Activated naive CD4-positive, alpha-beta T cell treated with anti-CD3 and anti-CD28 coated beads for 36 hours (primary cell): ENCODE results near the gene FNTB. TPM values are rescaled to one million over a fixed set of nuclear protein-coding genes. Genes with fewer than 3 reads are reported as not detected.
A peak's percentile ranks its signal among the peaks of the same experiment; 100 is the strongest.
"Not testable (repeated sequence)": the region's sequence is repeated elsewhere in the genome, so short reads cannot be mapped to it uniquely, and the experiment has no call there.

ENCODE experiments used
- CTCF ChIA-PET: fragments of 350-600 bp; sonication (Branson Sonifier 250); formaldehyde crosslinking; loops from one replicate; lab custom pipeline; 2021; ENCODE audit warnings: antibody characterized with exemption; lab: Charles Lee
- DNase-seq: peaks from one replicate; pipeline ENCODE4 v3.0.0-alpha.2; 2020
- H3K27ac Mint-ChIP-seq: one replicate; pipeline ENCODE4 v1.8.0; 2021; ENCODE audit warnings: mild to moderate bottlenecking, mixed read lengths
- H3K27me3 Mint-ChIP-seq: one replicate; pipeline ENCODE4 v1.8.0; 2021; ENCODE audit warnings: low read depth, mixed read lengths
- H3K36me3 Mint-ChIP-seq: one replicate; pipeline ENCODE4 v1.8.0; 2021; ENCODE audit warnings: low read depth, mixed read lengths
- H3K4me1 Mint-ChIP-seq: one replicate; pipeline ENCODE4 v1.8.0; 2021; ENCODE audit warnings: low read depth, mixed read lengths
- H3K4me3 Mint-ChIP-seq: one replicate; pipeline ENCODE4 v1.8.0; 2021; ENCODE audit warnings: mild to moderate bottlenecking, moderate library complexity, mixed read lengths
- H3K9me3 Mint-ChIP-seq: one replicate; pipeline ENCODE4 v1.8.0; 2021; ENCODE audit warnings: mixed read lengths
- intact Hi-C: fragments of 100-400 bp; cut with micrococcal nuclease; formaldehyde crosslinking; loops from one replicate; pipeline ENCODE4 v1.15.1; 2023
- total RNA-seq, 2 experiments: library from RNA; stranded (reverse); gene quantifications; one replicate each; pipeline ENCODE4 v1.2.3, GENCODE V29; 2021

Gene FNTB
- total RNA-seq, 2 experiments from 2014 or later: 7.9 to 10.0 TPM

DNA sequence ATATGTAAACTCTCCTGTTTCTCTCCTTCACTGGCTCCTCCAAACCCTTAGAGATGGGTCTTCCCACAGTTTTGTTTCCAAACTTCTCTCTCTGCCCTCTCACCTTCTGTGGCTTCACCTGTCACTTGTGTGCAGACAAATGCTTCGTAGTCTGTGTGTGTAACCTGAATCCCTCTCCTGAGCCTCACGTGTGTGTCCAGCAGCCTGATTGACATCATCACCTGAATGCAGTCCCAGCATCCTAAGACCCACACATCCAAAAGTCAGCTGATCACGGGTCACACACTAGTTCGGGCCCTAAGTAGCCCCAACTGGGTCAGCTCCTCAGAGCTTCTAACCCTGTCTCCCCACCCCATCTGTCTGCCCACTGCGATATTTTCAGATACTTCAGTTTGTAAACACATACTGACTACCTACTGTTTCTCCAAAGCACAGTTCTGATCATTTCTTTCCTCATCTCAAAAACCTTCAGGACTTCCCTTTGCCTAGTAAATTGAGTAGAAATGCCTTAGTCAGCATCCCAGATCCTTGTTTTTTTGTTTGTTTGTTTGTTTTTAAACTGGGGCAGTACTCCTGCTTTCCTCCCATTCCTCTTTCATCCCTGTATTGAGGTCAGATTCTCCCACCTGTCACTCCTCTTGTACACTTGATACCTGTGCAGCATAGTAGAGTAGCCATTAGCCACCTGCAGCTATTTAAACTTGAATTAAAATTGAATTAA is 23.7 kb downstream of the FNTB start:
- intact Hi-C loops: no loop called here
- H3K27me3 Mint-ChIP-seq: no peaks in the 10 kb centered on the region
- no peaks in the 10 kb centered on the region for H3K9me3 Mint-ChIP-seq
- CTCF ChIA-PET: interaction anchor here (2.6 kb wide), 1 partner anchor 10 kb away, joined by 10 read pairs; no protein-coding TSS in a partner anchor
- H3K36me3 Mint-ChIP-seq: peaks cover 16% of the 10 kb centered on the region
- no peaks in the 10 kb centered on the region for H3K4me1 Mint-ChIP-seq
- H3K27ac Mint-ChIP-seq: no peak overlapping the region
- no peak overlapping the region for H3K4me3 Mint-ChIP-seq
- DNase-seq: no peak

GRCh38 chr14:65011538-65011937 is 24.8 kb downstream of the FNTB start:
- intact Hi-C loops: no loop called here
- Mint-ChIP-seq H3K4me1 (no peaks in the 10 kb centered on the region), H3K9me3 (no peaks in the 10 kb centered on the region), H3K27me3 (no peaks in the 10 kb centered on the region), H3K4me3 (no peak overlapping the region), H3K27ac (no peak overlapping the region), H3K36me3 (peaks cover 21% of the 10 kb centered on the region)
- CTCF ChIA-PET: interaction anchor here (0.7 kb wide), 1 partner anchor 1075 kb away, joined by 6 read pairs; no protein-coding TSS in a partner anchor
- no peak for DNase-seq

- H3K4me1 Mint-ChIP-seq: no peaks in the 10 kb centered on the region
- H3K27me3 Mint-ChIP-seq: no peaks in the 10 kb centered on the region
- no peak overlapping the region for H3K4me3 Mint-ChIP-seq
- H3K9me3 Mint-ChIP-seq: no peaks in the 10 kb centered on the region
- DNase-seq: no peak
- H3K36me3 Mint-ChIP-seq: peaks cover 25% of the 10 kb centered on the region
- H3K27ac Mint-ChIP-seq: no peak overlapping the region
- CTCF ChIA-PET: interaction anchor here (0.7 to 1.1 kb wide), 3 partner anchors 189 to 1074 kb away, joined by 4 to 6 read pairs (median 6); no protein-coding TSS in a partner anchor
- intact Hi-C loops: no loop called here
Measured at GRCh38 chr14:65012353-65012752, 25.7 kb downstream of the FNTB start.

GRCh38 chr14:65015391-65015790 is 28.7 kb downstream of the FNTB start:
- H3K4me3 Mint-ChIP-seq: no peak overlapping the region
- H3K27ac Mint-ChIP-seq: no peak overlapping the region
- peaks cover 18% of the 10 kb centered on the region for H3K36me3 Mint-ChIP-seq
- CTCF ChIA-PET: no interaction called here
- intact Hi-C loops: no loop called here
- H3K27me3 Mint-ChIP-seq: no peaks in the 10 kb centered on the region
- no peaks in the 10 kb centered on the region for H3K9me3 Mint-ChIP-seq
- no peaks in the 10 kb centered on the region for H3K4me1 Mint-ChIP-seq
- DNase-seq: no peak

DNA sequence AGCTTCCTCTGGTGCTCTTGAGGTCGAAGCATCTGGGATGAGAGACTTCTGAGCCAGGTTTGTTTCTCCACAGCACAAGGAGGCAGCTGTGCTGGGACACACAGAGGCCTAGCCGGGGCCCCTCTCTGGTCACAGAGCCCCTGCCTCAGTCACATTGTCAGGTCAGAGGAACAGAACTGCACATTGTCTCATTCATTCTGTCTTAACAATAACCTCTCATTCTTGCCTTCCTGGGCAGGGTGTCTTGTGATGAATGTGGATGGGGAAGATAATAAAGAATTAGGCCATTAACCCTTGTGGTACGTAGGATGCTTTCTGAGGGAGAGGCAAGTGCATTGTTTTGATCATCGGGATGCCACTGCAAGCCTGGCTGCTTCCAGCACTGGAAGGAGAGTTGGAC is 29.8 kb downstream of the FNTB start:
- Mint-ChIP-seq H3K9me3 (no peaks in the 10 kb centered on the region), H3K4me1 (no peaks in the 10 kb centered on the region), H3K36me3 (peaks cover 17% of the 10 kb centered on the region), H3K27me3 (no peaks in the 10 kb centered on the region), H3K4me3 (no peak overlapping the region), H3K27ac (no peak overlapping the region)
- intact Hi-C loops: no loop called here
- CTCF ChIA-PET: no interaction called here
- no peak for DNase-seq

- peak; percentile 11 for DNase-seq
- Mint-ChIP-seq H3K36me3 (peaks cover 12% of the 10 kb centered on the region), H3K4me1 (no peaks in the 10 kb centered on the region), H3K9me3 (no peaks in the 10 kb centered on the region), H3K4me3 (no peak overlapping the region), H3K27me3 (no peaks in the 10 kb centered on the region), H3K27ac (no peak overlapping the region)
- CTCF ChIA-PET: interaction anchor here (0.6 to 1.6 kb wide), 8 partner anchors 10 to 132 kb away, joined by 3 to 10 read pairs (median 4); no protein-coding TSS in a partner anchor
- intact Hi-C loops: loop anchor here (1.0 kb wide), 1 partner anchor 34 kb away; the partner anchor contains the start of gene FNTB
Measured at GRCh38 chr14:65019944-65020566, 33.4 kb downstream of the FNTB start.

- intact Hi-C loops: no loop called here
- Mint-ChIP-seq H3K27ac (no peak overlapping the region), H3K27me3 (no peaks in the 10 kb centered on the region), H3K9me3 (no peaks in the 10 kb centered on the region), H3K36me3 (peaks cover 12% of the 10 kb centered on the region), H3K4me3 (no peak overlapping the region), H3K4me1 (no peaks in the 10 kb centered on the region)
- CTCF ChIA-PET: no interaction called here
- DNase-seq: no peak
Measured at GRCh38 chr14:65024957-65025356, 38.3 kb downstream of the FNTB start.

DNA sequence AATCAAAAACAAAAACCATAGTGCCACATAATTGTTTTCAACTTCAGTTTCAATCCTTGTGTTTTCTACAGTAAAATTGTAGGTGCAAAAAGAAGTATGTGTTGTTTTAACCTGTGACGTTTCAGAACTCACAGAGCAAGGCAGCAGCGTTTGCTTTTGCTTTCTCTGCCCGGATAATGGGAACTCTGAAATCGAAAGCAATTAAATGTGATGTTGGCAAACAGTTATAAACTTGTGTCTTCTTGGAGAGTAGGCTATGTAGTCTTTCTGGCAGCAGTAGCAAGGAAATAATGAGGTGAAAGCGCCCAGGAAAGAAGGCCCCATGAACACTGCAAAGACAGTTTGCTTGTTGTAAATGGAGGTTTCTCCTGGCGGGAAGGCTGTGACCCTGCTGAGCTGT is 39.1 kb downstream of the FNTB start:
- intact Hi-C loops: no loop called here
- Mint-ChIP-seq H3K27me3 (no peaks in the 10 kb centered on the region), H3K27ac (no peak overlapping the region), H3K36me3 (peaks cover 15% of the 10 kb centered on the region), H3K4me1 (no peaks in the 10 kb centered on the region), H3K4me3 (no peak overlapping the region), H3K9me3 (no peaks in the 10 kb centered on the region)
- no peak for DNase-seq
- CTCF ChIA-PET: no interaction called here

DNA sequence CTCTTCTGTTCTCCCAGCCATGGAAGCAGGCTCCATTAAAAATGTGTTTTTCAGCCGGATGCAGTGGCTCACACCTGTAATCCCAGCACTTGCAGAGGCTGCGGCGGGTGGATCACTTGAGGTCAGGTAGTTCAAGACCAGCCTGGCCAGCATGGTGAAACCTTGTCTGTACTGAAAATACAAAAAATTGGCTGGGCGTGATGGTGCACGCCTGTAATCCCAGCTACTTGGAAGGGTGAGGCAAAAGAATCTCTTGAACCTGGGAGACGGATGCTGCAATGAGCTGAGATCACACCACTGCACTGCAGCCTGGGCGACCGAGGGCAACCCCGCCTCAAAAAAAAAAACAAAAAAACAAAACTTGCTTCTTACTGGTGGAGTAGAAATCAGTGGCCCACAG is 39.8 kb downstream of the FNTB start:
- Mint-ChIP-seq H3K27me3 (no peaks in the 10 kb centered on the region), H3K36me3 (peaks cover 17% of the 10 kb centered on the region), H3K9me3 (no peaks in the 10 kb centered on the region), H3K4me1 (no peaks in the 10 kb centered on the region), H3K27ac (no peak overlapping the region), H3K4me3 (no peak overlapping the region)
- intact Hi-C loops: no loop called here
- CTCF ChIA-PET: no interaction called here
- no peak for DNase-seq

DNA sequence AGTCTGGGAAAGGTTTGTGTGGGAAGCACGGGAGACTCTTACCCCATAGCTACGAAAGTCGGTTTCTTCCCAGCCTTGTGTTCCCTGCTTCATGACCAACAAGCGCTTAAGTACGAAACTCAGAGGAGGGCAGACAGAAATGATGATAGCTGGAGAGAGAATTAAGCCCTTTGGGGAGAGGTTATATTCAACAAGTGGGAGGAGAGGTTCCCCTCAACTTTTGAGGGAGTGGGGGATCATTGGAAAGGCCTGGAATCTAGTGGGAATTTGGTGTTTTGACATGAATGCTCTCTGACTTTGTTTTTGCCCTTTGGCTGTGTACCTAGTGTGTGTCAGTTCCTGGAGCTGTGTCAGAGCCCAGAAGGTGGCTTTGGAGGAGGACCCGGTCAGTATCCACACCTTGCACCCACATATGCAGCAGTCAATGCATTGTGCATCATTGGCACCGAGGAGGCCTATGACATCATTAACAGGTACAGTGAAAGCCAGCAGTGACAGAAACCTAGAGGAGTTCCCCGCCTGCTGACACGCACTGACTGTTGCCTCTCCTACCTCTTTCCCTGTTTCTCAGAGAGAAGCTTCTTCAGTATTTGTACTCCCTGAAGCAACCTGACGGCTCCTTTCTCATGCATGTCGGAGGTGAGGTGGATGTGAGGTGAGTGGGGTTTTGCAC is 40.6 kb downstream of the FNTB start:
- H3K27me3 Mint-ChIP-seq: no peaks in the 10 kb centered on the region
- no peaks in the 10 kb centered on the region for H3K9me3 Mint-ChIP-seq
- no peak for DNase-seq
- peaks cover 21% of the 10 kb centered on the region for H3K36me3 Mint-ChIP-seq
- no peak overlapping the region for H3K4me3 Mint-ChIP-seq
- CTCF ChIA-PET: no interaction called here
- H3K4me1 Mint-ChIP-seq: no peaks in the 10 kb centered on the region
- intact Hi-C loops: no loop called here
- no peak overlapping the region for H3K27ac Mint-ChIP-seq

DNA sequence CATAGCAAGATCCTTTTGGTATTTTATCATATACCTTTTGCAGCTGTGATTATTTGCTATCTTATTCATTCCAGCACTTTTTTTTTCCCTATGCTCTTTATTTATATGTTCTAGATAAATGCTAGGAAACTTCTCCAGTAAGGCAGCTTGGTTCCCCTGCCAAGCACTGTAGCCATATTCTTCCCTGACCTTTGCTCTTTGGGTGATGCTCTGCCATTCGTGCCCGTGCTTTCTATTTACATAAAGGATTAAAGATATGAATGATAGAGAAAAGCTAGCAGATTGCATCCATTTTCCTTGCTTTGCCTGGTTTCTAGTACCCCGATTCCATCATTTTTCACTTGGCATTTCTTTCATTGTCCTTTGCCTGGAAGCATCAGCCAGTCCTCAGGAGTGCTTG is 42.2 kb downstream of the FNTB start:
- H3K9me3 Mint-ChIP-seq: no peaks in the 10 kb centered on the region
- no peak overlapping the region for H3K4me3 Mint-ChIP-seq
- peaks cover 22% of the 10 kb centered on the region for H3K36me3 Mint-ChIP-seq
- H3K4me1 Mint-ChIP-seq: no peaks in the 10 kb centered on the region
- DNase-seq: no peak
- H3K27ac Mint-ChIP-seq: no peak overlapping the region
- no peaks in the 10 kb centered on the region for H3K27me3 Mint-ChIP-seq
- intact Hi-C loops: no loop called here
- CTCF ChIA-PET: interaction anchor here (0.6 to 0.7 kb wide), 2 partner anchors 19 to 654 kb away, joined by 3 to 4 read pairs; no protein-coding TSS in a partner anchor

GRCh38 chr14:65031321-65031720 is 44.6 kb downstream of the FNTB start:
- H3K4me1 Mint-ChIP-seq, H3K9me3 Mint-ChIP-seq, intact Hi-C loops, H3K27me3 Mint-ChIP-seq, DNase-seq, H3K27ac Mint-ChIP-seq, H3K4me3 Mint-ChIP-seq: not testable (repeated sequence)
- CTCF ChIA-PET: interaction anchor here (0.6 kb wide), 1 partner anchor 153 kb away, joined by 3 read pairs; no protein-coding TSS in a partner anchor
- H3K36me3 Mint-ChIP-seq: peaks cover 27% of the 10 kb centered on the region
